ENCODE measurements around the gene PARD3B.

Gene PARD3B

DNA sequence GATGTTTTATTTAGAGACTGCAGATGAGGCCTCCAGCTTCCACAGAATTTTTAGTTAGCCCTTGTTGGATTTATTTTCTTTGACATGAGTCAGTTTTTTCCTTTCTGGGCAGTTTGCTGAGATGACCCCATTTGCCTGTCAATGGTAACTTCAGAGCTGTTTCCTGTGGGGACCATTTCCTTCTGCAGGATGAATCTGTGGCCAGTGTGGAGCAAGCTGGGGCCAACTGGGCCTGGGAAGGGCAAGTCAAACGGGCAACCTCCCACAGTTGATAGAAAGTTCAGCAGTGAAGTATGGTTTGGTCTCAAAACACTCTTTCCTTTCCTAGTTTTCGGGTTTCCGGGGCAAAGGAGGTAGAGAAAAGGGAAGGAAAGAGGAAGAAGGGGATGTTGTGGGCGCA lies 845.6 kb downstream of the PARD3B start:
- DNase-seq (ENCODE audit: low spot score) = no peak

DNA sequence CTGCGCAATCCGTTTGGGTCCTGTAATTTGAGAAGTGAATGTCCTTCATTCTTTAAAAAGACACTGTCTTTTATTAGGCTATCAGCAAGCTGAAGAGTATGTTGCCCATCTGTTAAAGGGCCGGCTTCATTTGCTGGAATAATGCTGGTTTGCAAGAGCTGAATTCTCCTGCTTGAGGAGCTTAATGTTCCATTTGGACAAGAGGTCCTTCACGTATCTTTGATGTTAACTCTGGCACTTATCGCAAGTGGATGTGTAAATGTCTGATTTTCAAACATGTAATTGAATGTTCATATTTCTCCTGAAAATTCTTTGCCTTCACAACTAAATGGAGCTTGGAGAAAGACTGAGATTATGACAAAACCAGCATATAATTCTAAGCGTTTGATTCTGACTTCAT lies 856.2 kb downstream of the PARD3B start:
- DNase-seq (ENCODE audit: low spot score) = no peak

DNA sequence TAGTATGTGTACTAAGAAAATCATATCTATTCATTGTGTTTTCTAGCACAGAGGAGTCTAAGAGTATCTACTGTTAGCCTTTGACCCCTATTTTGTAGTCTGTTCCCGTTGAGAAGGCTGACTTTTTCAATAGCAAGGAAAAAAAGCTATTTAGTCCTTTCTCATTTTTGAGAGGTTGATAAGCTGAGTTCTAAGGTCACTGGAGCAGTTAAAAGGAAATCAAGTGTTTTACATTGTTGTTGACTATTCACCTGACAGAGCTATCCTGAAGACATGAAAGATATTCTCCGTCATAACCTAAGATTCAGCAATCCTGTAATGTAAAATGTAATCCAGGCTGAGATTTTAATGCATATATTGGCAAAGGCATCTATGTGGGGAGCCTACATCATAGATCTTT lies 856.7 kb downstream of the PARD3B start:
- DNase-seq (ENCODE audit: low spot score) = no peak

DNA sequence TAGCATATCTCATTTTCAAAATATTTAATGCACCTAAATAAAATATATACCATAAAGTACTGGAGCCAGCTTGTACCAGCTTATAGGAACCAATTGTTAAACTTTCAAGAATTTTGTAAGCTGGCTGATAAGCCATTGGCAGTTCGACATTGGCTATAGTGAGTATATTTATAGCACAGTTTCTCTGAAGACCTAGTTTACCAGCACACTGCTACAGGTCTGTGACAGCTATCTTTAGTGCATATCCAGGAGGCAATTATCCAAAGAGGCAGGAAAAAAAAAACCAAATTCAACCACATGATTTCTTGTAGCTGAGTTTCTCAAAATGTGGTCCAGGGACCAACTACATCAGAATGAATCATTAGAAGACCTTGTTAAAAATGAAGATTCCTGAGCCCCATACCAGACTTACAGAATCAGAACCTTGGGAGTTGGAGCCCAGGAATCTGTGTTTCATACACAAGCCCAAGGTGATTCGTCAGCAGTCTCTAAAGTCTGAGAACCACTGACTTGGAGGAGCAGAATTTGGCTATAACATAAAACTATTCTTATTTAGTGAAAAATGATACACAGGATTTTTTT lies 858.1 kb downstream of the PARD3B start:
- peak; percentile 29 for DNase-seq (ENCODE audit: low spot score)

DNA sequence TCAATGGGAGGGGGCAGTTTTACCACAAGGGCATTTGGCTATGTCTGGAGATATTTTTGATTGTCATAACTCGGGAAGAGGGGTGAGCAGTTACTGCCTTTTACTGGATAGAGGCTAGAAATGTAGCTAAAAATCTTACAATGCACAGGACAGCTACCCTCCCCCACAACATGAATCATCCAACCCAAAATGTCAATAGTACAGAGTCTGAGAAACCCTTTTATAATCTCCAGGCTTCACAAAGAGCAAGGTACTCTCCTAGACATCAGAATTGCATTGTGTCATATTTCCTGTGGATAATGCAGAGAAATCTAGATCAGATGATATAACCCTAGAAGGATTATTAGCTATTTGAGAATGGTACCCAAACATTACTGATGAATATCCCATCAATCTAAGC lies 859.9 kb downstream of the PARD3B start:
- no peak for DNase-seq (ENCODE audit: low spot score)

DNA sequence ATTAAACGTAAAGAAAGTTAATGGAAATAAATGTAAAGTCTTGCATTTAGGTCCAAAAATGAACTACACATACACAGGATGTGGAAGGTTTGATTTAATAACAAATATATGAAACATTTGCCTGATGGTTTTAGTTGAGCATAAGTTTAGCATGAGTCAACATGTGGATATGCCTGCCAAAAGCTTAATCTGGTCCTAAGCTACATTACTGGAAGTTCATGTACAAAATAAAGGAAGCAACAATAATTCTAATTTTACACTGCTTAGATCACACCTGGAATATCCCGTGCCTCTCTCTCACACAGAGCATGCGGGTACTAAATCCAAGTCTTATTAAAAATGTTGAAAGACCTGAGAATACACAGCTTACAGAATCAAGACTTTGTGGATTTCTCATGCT lies 860.5 kb downstream of the PARD3B start:
- peak; percentile 69 for DNase-seq (ENCODE audit: low spot score)

DNA sequence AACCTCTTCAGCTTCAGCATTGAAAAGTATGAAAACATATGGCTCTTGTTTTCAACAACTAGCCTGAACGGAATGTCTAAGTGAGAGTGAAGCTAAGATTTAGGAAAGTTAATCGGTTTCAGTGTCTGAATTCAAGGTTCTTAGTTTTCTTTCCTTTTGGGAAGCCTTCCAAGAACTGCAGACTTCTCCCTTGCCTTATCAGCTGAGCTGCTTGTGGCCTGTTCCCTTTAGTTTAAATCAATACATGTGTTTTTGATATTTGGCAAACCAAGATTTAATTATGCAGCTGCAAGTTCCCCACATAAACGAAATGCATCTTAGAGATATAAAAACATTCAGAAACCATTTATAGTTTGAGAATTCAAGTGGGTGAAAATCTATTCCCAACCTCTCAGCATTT lies 862.7 kb downstream of the PARD3B start:
- DNase-seq (ENCODE audit: low spot score) = peak; percentile 44

DNA sequence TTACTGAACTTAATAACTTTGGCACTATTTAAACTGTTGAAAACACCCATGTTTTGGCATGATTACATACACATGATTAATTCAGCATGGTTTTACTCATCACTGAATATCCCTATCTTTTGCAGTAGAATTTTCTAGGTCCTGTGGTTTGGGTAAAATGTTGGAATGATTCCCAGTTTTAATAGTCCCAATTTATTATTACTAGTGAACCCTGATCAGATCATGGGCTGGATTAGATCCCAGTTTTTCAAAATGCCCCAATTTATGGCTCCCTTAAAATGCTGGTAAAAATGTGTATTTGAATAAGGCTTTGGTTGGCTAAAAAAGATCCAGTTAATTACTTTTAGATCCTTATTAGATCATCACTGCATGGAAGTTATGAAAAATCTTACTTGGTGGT lies 863.4 kb downstream of the PARD3B start:
- peak; percentile 6 for DNase-seq (ENCODE audit: low spot score)

DNA sequence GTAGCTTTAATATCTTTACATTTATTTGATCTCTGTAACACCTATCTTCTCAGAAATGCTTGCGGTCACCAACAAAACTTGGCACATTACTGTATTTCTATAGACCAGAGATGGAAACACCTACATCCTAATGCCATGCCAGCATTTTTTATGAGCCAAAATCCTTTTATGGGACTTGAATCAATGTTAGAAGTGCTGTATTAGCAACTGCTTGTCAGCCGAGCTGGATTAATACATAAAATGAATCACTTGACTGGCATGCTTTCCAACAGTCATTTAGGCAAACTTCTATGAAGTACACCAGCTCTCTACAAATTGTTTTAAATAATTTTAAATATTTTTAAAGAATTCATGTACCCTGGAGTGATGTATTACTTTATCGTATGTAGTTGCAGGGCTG lies 864.1 kb downstream of the PARD3B start:
- no peak for DNase-seq (ENCODE audit: low spot score)

DNA sequence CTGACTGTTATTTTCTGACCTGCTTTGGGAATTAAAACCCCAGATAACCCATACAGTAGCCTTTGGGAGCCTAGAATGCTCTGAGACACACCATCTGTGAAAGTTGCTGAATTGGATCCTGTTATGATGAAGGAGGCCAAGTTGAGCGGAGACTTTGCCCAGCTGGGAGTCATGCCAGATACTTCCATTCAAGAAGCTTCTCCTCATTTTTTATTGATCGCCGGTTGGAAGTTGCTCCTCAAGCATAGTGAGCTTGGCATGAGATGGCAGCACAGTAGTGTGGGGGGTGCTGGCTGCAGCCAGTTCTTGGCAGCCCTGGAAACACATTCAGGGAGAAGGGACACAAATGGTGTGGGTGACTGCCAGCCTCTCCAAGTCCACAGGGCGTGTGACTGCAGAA lies 866.3 kb downstream of the PARD3B start:
- no peak for DNase-seq (ENCODE audit: low spot score)

DNA sequence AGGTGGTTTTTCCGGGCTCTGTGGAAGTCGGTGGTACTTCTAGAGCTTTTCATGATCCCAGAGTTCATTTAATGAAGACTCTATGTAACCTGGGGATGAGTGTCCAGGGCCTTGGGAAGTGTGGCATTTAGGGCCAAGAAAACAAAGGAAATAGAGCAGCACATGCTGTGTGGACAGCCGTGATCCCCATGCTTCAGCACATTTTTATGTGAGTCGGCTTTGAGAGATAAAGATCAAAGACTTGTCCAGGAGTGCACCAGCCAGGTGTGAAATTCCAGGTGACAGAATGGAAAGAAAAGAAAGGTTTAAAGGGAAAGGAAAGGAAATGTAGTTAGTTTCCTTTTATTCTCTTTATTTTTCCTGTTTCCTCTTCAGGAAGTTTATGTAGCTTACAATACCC lies 879.1 kb downstream of the PARD3B start:
- no peak for DNase-seq (ENCODE audit: low spot score)

DNA sequence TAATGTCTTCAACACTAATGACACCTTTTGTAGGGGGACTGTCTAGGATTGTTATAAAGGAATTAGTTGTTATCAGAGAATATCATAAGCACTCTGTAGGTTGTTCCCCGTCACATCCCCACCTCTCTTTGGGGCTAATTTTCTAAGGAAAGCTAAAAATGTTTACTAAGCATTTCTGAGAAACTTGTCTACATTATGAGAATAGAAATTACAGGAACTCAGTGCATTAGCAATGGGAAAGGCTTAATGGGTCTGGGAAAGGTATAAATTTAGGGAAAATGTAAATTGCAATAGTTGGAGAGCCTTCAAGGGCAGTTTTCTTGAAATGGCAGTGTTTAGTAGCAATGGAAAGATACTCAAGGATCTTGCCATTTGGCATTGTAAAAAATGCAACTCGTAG lies 879.8 kb downstream of the PARD3B start:
- DNase-seq (ENCODE audit: low spot score) = no peak

DNA sequence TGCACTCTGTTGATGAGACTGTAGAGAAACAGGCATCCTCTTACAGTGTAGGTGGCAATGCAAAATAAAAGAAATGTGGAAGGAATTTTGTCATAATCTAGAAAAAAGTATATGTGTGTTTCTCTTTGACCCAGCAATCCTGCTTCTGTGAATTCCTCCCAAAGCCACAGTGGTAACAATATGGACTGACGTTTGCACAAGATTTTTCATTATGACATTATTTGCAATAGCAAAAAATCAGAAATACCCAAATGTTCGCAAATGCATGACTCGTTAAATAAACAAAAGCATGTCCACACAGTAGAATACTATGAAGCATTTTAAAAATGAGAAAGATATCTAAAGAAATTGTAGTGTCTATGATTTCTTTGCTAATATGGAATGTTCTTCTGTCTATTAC lies 881.8 kb downstream of the PARD3B start:
- no peak for DNase-seq (ENCODE audit: low spot score)

DNA sequence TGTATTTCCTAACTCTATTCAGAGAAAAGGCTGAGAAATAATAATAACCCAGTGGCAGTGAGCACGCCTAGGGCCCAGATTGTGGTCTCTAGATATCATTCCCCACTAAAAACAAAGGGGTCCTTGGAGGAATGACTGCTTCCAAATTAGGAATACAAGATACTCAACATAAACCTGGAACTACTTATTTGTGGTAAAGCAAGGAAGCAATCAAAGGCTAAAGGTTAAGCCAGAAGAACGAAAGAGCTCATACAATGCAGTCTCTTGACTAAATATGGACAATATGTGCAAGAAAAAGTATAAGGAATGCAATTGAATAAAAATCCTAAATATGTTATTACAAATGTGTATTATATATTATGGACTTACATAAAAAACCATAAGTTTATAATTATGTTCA lies 883.5 kb downstream of the PARD3B start:
- no peak for DNase-seq (ENCODE audit: low spot score)

DNA sequence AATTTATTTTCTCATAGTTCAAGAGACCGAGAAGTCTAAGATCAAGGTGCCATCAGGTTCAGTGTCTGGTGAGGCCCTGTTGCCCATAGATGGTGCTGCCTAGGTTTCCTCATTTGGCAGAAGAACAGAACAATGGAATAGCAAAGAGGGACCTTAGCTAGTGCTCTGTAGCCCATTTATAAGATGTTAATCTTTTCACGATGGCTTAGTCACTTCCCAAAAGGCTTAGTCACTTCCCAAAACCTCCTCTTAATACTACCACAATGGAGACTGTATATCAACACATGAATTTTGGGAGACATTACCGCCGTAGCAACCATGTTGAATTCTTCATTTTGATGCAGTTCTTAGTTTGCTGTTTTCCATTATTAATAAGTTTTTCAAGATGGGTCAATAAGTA lies 890.7 kb downstream of the PARD3B start:
- DNase-seq (ENCODE audit: low spot score) = no peak

DNA sequence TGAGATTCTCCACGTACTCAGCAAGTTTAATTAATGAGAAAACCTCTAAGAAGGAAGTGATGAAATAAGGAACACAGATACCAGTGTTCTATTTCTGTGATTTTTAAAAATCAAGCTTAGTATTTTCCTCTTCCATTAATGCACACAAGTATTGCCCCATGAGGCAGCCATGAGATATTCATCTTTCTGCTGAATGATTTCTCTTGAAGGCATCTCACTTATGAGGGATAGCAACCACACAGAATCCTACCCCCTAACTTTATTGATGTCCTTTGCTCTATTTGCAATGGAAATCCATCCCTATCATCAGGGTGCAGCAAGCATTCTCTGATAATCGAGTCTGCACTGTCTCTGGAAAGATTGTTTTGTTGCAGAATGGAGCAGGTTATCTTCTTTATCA lies 893.0 kb downstream of the PARD3B start:
- DNase-seq (ENCODE audit: low spot score) = peak; percentile 7

DNA sequence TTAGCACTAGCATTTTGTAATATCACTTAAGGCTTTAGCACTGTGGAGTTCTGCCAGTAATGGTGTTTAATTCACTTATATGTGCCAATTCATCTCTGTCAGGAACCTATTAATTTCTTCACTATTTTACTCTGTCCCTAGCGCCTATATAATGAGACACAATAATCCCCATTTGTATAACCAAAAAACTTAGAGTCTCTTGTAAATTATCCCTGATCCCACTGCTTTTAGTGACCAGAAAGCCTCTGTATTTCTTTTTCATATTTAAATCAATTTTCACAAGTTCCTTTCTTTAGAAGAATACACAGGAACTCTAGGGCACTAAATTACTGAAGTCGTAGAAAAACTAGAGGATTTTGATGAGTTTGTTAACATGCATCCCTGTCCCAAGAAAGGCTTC lies 894.3 kb downstream of the PARD3B start:
- no peak for DNase-seq (ENCODE audit: low spot score)

DNA sequence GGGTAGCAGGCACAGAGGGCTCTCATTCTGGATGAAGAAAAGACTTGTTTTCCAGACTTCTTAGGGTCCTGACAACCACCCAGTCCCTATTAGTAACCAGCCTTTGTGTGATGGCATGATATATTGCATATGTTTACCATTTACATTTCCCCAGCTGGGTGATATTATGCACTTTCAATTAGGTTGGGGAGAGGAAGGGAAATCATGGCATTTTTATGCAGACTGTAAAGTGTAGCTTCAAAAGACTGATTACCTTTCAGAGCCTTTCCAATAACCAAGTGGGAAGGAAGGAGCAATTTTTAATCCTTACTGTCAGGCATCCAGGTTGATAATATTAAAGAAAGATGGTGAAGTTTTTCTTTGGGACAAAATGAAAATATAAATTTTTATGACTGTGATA lies 896.2 kb downstream of the PARD3B start:
- no peak for DNase-seq (ENCODE audit: low spot score)

DNA sequence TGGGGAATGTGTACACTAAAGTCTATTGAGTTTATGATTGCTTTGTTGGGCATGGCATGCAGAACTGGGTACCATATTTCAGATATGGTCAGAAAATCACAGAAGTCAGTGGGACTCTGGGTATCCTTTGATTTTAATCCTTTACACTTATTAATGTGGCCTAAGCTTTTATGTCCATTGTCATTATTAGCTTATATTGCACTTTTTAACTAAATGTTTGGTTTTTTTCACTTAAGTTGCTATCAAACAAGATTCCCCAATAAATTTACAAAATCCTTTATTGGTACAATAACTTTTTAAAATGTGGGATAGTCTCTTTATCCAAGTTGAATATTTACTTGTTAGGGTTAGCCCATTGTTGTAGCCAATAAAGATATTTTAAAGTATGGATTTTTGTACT lies 902.9 kb downstream of the PARD3B start:
- no peak for DNase-seq (ENCODE audit: low spot score)

DNA sequence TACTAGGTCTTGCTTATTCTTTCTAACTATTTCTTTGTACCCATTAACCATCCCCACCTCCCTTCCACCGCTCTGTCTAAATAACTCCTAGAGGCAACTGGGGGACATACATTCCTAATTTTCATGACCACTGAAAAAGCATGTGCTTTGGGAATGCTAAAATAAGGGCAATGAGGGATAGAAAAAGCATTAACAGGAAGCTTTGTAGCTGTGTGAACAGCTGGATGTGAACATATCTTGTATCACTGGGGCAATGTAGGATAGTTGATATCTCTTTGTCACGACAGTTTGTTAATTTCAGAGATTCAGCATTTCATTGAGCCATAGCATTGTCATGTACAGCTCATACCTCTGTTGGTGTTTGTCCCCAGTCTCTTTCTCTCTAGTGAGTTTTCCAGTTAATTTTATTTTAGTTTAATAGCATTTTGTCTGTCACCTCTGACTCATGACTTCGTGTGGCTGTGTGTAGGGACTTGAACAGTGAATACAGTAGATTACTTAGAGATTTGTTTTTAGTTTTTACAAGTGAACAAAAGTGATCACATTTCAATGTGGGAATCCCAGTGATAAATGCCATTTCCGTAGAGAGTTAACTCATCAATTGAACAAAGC lies 906.7 kb downstream of the PARD3B start:
- DNase-seq (ENCODE audit: low spot score) = no peak

DNA sequence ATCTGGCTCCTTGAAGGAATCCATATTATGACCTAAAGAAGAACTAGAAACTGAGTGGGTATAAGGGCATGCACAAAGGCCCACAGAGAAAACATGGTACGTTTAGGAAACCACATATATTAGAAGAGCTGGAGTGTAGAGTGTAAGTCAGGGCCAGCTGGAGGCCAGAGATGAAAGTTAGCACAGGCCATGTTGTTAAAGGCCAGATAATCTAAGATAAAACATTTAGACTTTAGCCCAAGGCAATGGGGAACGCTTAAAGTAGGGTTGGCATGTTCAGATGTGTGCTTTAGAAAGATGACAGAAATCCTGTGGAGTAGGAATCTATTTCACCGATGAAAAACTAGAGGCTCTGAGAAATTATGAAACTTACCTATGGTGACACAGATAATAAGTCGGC lies 907.9 kb downstream of the PARD3B start:
- DNase-seq (ENCODE audit: low spot score) = no peak

DNA sequence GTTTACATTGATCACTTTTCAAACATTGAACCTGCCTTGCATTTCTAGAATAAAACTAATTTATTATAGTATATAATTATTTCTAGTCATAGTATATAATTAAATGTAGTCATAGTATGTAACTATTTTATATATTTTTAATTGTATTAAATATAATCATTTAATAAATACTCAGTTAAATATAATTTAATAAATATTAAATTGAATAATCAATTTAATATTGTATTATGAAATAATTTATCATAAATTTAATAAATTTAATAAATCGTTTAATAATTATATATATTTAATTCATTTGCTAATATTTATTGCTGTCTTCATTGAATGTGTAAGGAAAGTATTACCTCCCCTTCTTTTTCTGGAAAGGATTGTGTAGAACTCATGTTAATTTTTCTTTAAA lies 911.4 kb downstream of the PARD3B start:
- no peak for DNase-seq (ENCODE audit: low spot score)

DNA sequence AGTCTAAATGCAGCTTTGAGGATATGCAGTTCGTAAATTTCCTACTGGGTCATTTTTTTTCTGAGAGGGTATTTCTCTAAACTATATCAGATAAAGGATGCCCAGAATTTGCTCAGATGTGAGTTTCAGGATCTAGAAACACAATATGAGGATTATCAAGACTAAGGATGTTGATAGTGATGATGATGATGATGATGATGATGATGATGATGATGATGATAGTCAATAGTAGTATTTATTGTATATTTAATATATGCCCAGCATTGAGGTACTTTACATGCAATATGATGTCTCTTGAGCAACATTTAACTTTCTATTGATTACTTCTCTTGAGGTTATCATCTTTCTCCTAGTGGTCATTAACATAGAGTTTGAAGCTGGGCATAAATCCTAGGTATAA lies 914.9 kb downstream of the PARD3B start:
- DNase-seq (ENCODE audit: low spot score) = no peak

DNA sequence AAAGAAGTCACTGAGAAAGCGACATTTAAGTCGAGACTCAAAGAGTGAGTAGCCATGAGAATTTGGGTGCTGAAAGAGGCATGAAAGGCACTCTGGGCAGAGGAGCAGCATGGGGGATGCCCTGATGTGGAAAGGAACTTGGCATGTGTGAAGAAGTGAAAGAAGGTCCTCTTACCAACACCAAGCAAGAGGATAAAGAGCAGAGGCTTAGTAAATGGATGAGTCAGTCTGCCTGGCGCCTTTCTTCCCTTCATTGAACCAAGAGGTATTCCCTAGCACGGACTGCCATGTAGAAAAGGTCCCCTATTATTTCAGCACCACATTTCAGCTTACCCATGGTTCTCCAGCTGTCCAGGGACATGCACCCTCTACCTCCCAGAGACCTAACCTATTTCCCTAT lies 915.9 kb downstream of the PARD3B start:
- no peak for DNase-seq (ENCODE audit: low spot score)
